ENCODE data around the gene FNDC3B. TPM values are rescaled to one million over a fixed set of nuclear protein-coding genes. Genes with fewer than 3 reads are reported as not detected.

Gene FNDC3B
- total RNA-seq, 1 donor from 2014 or later = 29.5 TPM

DNA sequence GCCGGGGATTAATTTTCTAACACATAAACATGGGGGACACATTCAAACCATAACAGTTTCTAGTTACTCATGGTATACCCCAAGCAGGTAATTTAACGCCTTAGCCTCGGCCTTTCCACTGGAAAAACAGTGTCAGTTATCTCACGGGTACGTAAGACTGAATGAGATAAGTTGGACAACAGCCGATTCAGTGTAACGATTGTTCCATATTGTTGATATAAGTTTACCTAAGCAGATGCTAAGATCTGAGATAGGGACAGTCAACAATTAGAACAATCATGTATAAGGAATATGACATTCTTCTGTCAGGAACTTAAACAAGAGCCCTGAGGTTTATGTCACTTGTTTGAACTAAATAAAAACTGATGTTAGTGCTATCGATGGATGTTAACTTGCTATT is 278.1 kb downstream of the FNDC3B start:
- Histone ChIP-seq H3K4me3 (no peak overlapping the region), H3K9ac (no peak overlapping the region), H2AFZ (replicated peaks) (no peak overlapping the region), H3K27me3 (no peaks in the 10 kb centered on the region), H3K36me3 (no peaks in the 10 kb centered on the region), H3F3A (ENCODE audit: low read depth) (no peaks in the 10 kb centered on the region), H3K9me3 (ENCODE audit: low read depth) (no peaks in the 10 kb centered on the region), H4K20me1 (ENCODE audit: low read depth) (no peaks in the 10 kb centered on the region), H3K4me1 (peaks cover 3% of the 10 kb centered on the region), H3K79me2 (ENCODE audit: low read depth) (no peaks in the 10 kb centered on the region), H3K27ac (no peak overlapping the region), H3K4me2 (no peak overlapping the region)
- Mint-ChIP-seq H3K27me3 (ENCODE audit: insufficient read depth, low read depth) (no peaks in the 10 kb centered on the region), H3K9me3 (no peaks in the 10 kb centered on the region), H3K36me3 (peaks cover 31% of the 10 kb centered on the region), H3K4me3 (no peak overlapping the region), H3K4me1 (peaks cover 17% of the 10 kb centered on the region), H3K27ac (no peak overlapping the region)
- TF ChIP-seq, protein P1, sequence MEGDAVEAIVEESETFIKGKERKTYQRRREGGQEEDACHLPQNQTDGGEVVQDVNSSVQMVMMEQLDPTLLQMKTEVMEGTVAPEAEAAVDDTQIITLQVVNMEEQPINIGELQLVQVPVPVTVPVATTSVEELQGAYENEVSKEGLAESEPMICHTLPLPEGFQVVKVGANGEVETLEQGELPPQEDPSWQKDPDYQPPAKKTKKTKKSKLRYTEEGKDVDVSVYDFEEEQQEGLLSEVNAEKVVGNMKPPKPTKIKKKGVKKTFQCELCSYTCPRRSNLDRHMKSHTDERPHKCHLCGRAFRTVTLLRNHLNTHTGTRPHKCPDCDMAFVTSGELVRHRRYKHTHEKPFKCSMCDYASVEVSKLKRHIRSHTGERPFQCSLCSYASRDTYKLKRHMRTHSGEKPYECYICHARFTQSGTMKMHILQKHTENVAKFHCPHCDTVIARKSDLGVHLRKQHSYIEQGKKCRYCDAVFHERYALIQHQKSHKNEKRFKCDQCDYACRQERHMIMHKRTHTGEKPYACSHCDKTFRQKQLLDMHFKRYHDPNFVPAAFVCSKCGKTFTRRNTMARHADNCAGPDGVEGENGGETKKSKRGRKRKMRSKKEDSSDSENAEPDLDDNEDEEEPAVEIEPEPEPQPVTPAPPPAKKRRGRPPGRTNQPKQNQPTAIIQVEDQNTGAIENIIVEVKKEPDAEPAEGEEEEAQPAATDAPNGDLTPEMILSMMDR (IDR thresholded peaks at IDR 0.05) = no peak
- TF ChIP-seq EZH2phosphoT487 (IDR thresholded peaks at IDR 0.05) (no peak), EZH2 (IDR thresholded peaks at IDR 0.05) (no peak)
- DNase-seq (ENCODE audit: low spot score) = no peak

DNA sequence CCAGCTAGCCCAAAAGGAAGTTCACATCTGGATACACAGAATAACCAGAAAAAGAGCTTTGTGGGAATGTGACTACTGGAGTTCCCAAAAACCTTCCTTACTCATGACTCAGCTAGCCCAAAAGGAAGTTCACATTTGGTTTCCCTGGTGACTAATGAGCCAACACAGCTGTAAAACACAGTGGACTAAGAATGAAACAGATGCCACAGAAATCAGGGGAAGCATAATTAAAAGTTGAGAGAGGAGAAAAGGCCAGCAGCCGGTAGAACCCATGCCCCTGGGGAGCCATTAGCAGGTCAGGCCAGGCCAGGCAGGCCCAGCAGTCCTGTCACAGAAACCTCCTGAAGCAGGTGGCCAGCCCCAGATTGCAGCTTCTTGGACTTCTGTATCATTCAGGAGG is 278.6 kb downstream of the FNDC3B start:
- no peak for DNase-seq (ENCODE audit: low spot score)
- no peak overlapping the region for H3K4me3 ChIP-seq
- no peaks in the 10 kb centered on the region for H3K79me2 ChIP-seq (ENCODE audit: low read depth)
- no peak overlapping the region for H2AFZ ChIP-seq (replicated peaks)
- H3K9me3 ChIP-seq (ENCODE audit: low read depth) = no peaks in the 10 kb centered on the region
- H3K4me2 ChIP-seq = no peak overlapping the region
- no peaks in the 10 kb centered on the region for H3K27me3 ChIP-seq
- no peak overlapping the region for H3K27ac Mint-ChIP-seq
- no peak overlapping the region for H3K9ac ChIP-seq
- H4K20me1 ChIP-seq (ENCODE audit: low read depth) = no peaks in the 10 kb centered on the region
- no peak overlapping the region for H3K4me3 Mint-ChIP-seq
- TF ChIP-seq EZH2phosphoT487 (IDR thresholded peaks at IDR 0.05) = no peak
- no peak for TF ChIP-seq EZH2 (IDR thresholded peaks at IDR 0.05)
- TF ChIP-seq, protein P1 (IDR thresholded peaks at IDR 0.05) = no peak
- no peaks in the 10 kb centered on the region for H3K36me3 ChIP-seq
- H3K27ac ChIP-seq = no peak overlapping the region
- no peaks in the 10 kb centered on the region for H3K9me3 Mint-ChIP-seq
- peaks cover 29% of the 10 kb centered on the region for H3K36me3 Mint-ChIP-seq
- peaks cover 3% of the 10 kb centered on the region for H3K4me1 ChIP-seq
- no peaks in the 10 kb centered on the region for H3K27me3 Mint-ChIP-seq (ENCODE audit: insufficient read depth, low read depth)
- H3K4me1 Mint-ChIP-seq = peaks cover 17% of the 10 kb centered on the region
- H3F3A ChIP-seq (ENCODE audit: low read depth) = no peaks in the 10 kb centered on the region

DNA sequence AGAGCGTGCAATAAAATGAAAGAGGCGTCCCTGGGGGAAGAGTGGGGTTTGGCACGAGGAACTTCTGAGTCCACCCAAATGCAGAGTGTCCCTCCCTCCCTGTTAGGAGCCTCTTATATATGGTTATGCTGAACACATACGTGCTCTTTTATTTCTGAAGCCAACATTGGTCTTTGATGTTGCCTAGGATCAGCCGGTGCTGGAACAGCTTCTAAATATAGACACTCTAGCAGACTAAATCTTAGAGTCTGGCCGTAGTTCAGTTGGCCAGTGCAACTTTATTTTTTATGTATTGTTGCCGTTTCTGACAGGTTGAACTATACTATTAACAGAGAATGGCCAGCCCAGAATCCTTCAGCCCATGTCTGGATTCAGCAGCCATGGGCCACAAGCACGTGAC is 280.2 kb downstream of the FNDC3B start:
- no peaks in the 10 kb centered on the region for H4K20me1 ChIP-seq (ENCODE audit: low read depth)
- no peak for DNase-seq (ENCODE audit: low spot score)
- no peaks in the 10 kb centered on the region for H3K27me3 ChIP-seq
- Mint-ChIP-seq H3K27ac (no peak overlapping the region), H3K9me3 (no peaks in the 10 kb centered on the region), H3K4me3 (no peak overlapping the region), H3K4me1 (peaks cover 17% of the 10 kb centered on the region), H3K27me3 (ENCODE audit: insufficient read depth, low read depth) (no peaks in the 10 kb centered on the region), H3K36me3 (peaks cover 37% of the 10 kb centered on the region)
- H3F3A ChIP-seq (ENCODE audit: low read depth) = no peaks in the 10 kb centered on the region
- no peak overlapping the region for H3K4me3 ChIP-seq
- no peaks in the 10 kb centered on the region for H3K9me3 ChIP-seq (ENCODE audit: low read depth)
- no peaks in the 10 kb centered on the region for H3K79me2 ChIP-seq (ENCODE audit: low read depth)
- H3K4me1 ChIP-seq = peaks cover 3% of the 10 kb centered on the region
- H3K27ac ChIP-seq = no peak overlapping the region
- H2AFZ ChIP-seq (replicated peaks) = no peak overlapping the region
- H3K4me2 ChIP-seq = no peak overlapping the region
- H3K9ac ChIP-seq = no peak overlapping the region
- H3K36me3 ChIP-seq = no peaks in the 10 kb centered on the region
- TF ChIP-seq EZH2phosphoT487 (IDR thresholded peaks at IDR 0.05) = no peak
- TF ChIP-seq, protein P1 (IDR thresholded peaks at IDR 0.05) = no peak
- TF ChIP-seq EZH2 (IDR thresholded peaks at IDR 0.05) = no peak

Measured in neural progenitor cell (in vitro differentiated cells).